RPMI8226 (cell line): Measurements from ENCODE around the gene GMDS.
A peak's percentile ranks its signal among the peaks of the same experiment; 100 is the strongest.

Experiments
- DNase-seq: peaks from one replicate; pipeline ENCODE4 v3.0.0-alpha.2; 2015

Gene GMDS

GRCh38 chr6:2245103-2245876, at the start of gene GMDS:
TSS of gene GMDS (minus strand) at chr6:2245605.
- DNase-seq: peak; percentile 99

GRCh38 chr6:2285510-2285909, 40.1 kb upstream of the GMDS start:
- no peak for DNase-seq

- DNase-seq: no peak
These were observed 30.5 kb upstream of the GMDS start for GRCh38 chr6:2275892-2276242.

GRCh38 chr6:2274981-2275891, 29.8 kb upstream of the GMDS start:
- DNase-seq: no peak

- DNase-seq: no peak
These were observed 27.3 kb upstream of the GMDS start for GRCh38 chr6:2272696-2273095.

GRCh38 chr6:2270054-2270453, 24.6 kb upstream of the GMDS start:
- no peak for DNase-seq

- no peak for DNase-seq
These were observed 21.4 kb upstream of the GMDS start for GRCh38 chr6:2266841-2267240.

GRCh38 chr6:2266031-2266795, 20.8 kb upstream of the GMDS start:
- DNase-seq: no peak

GRCh38 chr6:2264932-2265331, 19.5 kb upstream of the GMDS start:
- DNase-seq: no peak

GRCh38 chr6:2263896-2264295, 18.5 kb upstream of the GMDS start:
- no peak for DNase-seq

- DNase-seq: no peak
These were observed 14.2 kb upstream of the GMDS start for GRCh38 chr6:2259574-2259973.

GRCh38 chr6:2259002-2259494, 13.6 kb upstream of the GMDS start:
- DNase-seq: no peak

- no peak for DNase-seq
These were observed 12.7 kb upstream of the GMDS start for GRCh38 chr6:2258112-2258511.

GRCh38 chr6:2257363-2257762, 12.0 kb upstream of the GMDS start:
- DNase-seq: no peak

GRCh38 chr6:2254747-2255146, 9.3 kb upstream of the GMDS start:
- DNase-seq: no peak

- no peak for DNase-seq
These were observed 3.7 kb upstream of the GMDS start for GRCh38 chr6:2249126-2249525.

GRCh38 chr6:2247664-2248063, 2.3 kb upstream of the GMDS start:
- DNase-seq: no peak

- DNase-seq: peak; percentile 97
These were observed 765 bp upstream of the GMDS start for GRCh38 chr6:2245877-2246863.

- DNase-seq: peak; percentile 68
These were observed 923 bp downstream of the GMDS start for GRCh38 chr6:2244261-2245102.

GRCh38 chr6:2242311-2242710, 3.1 kb downstream of the GMDS start:
- no peak for DNase-seq

- no peak for DNase-seq
These were observed 4.4 kb downstream of the GMDS start for GRCh38 chr6:2240961-2241360.
